ENCODE data around the gene ITSN1.
"Not testable (repeated sequence)": the region's sequence is repeated elsewhere in the genome, so short reads cannot be mapped to it uniquely, and the experiment has no call there.

Gene ITSN1

GRCh38 chr21:33642027-33642895, at the start of gene ITSN1:
Gene ITSN1 (plus strand): TSS chr21:33642501. CDS start chr21:33718829, 76,328 bp downstream.
- DNase-seq (ENCODE audit: low read depth in 2 of 2): peak; percentile 99 to 100

GRCh38 chr21:33598051-33598450, 44.2 kb upstream of the ITSN1 start:
- DNase-seq (ENCODE audit: low read depth in 2 of 2): no peak

GRCh38 chr21:33608559-33608958, 33.7 kb upstream of the ITSN1 start:
- DNase-seq (ENCODE audit: low read depth in 2 of 2): no peak

GRCh38 chr21:33611006-33611744, 31.1 kb upstream of the ITSN1 start:
- no peak for DNase-seq (ENCODE audit: low read depth in 2 of 2)

- DNase-seq (ENCODE audit: low read depth in 2 of 2): not testable (repeated sequence)
Observed at GRCh38 chr21:33617565-33617964, 24.7 kb upstream of the ITSN1 start.

GRCh38 chr21:33618407-33618806, 23.9 kb upstream of the ITSN1 start:
- no peak for DNase-seq (ENCODE audit: low read depth in 2 of 2)

GRCh38 chr21:33619726-33620125, 22.6 kb upstream of the ITSN1 start:
- no peak for DNase-seq (ENCODE audit: low read depth in 2 of 2)

- no peak for DNase-seq (ENCODE audit: low read depth in 2 of 2)
Observed at GRCh38 chr21:33622253-33622652, 20.0 kb upstream of the ITSN1 start.

- not testable (repeated sequence) for DNase-seq (ENCODE audit: low read depth in 2 of 2)
Observed at GRCh38 chr21:33626151-33626550, 16.1 kb upstream of the ITSN1 start.

GRCh38 chr21:33634254-33634653, 8.0 kb upstream of the ITSN1 start:
- no peak for DNase-seq (ENCODE audit: low read depth in 2 of 2)

GRCh38 chr21:33640697-33641351, 1.5 kb upstream of the ITSN1 start:
- no peak for DNase-seq (ENCODE audit: low read depth in 2 of 2)

GRCh38 chr21:33641352-33642026, 812 bp upstream of the ITSN1 start, which contains the start of gene CRYZL1:
Gene CRYZL1 (minus strand): TSS chr21:33641741. CDS start chr21:33631551, 10,190 bp downstream.
- DNase-seq (ENCODE audit: low read depth in 2 of 2): peak; percentile 99

- DNase-seq (ENCODE audit: low read depth in 2 of 2): no peak
Observed at GRCh38 chr21:33642896-33643657, 776 bp downstream of the ITSN1 start.

- no peak for DNase-seq (ENCODE audit: low read depth in 2 of 2)
Observed at GRCh38 chr21:33643658-33644311, 1.5 kb downstream of the ITSN1 start.

GRCh38 chr21:33644383-33645074, 2.2 kb downstream of the ITSN1 start:
- no peak for DNase-seq (ENCODE audit: low read depth in 2 of 2)

GRCh38 chr21:33645730-33646129, 3.4 kb downstream of the ITSN1 start:
- no peak for DNase-seq (ENCODE audit: low read depth in 2 of 2)

- DNase-seq (ENCODE audit: low read depth in 2 of 2): no peak
Observed at GRCh38 chr21:33647587-33647986, 5.3 kb downstream of the ITSN1 start.

GRCh38 chr21:33648555-33648954, 6.3 kb downstream of the ITSN1 start:
- no peak for DNase-seq (ENCODE audit: low read depth in 2 of 2)

GRCh38 chr21:33650230-33650629, 7.9 kb downstream of the ITSN1 start:
- DNase-seq (ENCODE audit: low read depth in 2 of 2): no peak
